Fibroblast of lung (primary cell): ENCODE data around the gene HNRNPAB. TPM values are rescaled to one million over a fixed set of nuclear protein-coding genes. Genes with fewer than 3 reads are reported as not detected.

Experiments
- DNase-seq, 2 donors: peaks; one replicate each; pipeline versions ENCODE4 v3.0.0 to v3.0.0-alpha.2; 2010; ENCODE audit warnings: low read depth in 2 of 2
- H2AFZ ChIP-seq: 2 replicates; pipeline ENCODE4 v1.5.1; 2012; ENCODE audit warnings: low read length, control low read depth, inconsistent platforms
- H3K27ac ChIP-seq: 2 replicates; pipeline ENCODE4 v1.5.1; 2011; ENCODE audit warnings: low read length, control low read depth; ENCODE audit not compliant: insufficient read depth
- H3K27me3 ChIP-seq: 2 replicates; pipeline ENCODE4 v1.5.1; 2011; ENCODE audit warnings: mild to moderate bottlenecking, low read length; ENCODE audit not compliant: control insufficient read depth, insufficient read depth
- H3K36me3 ChIP-seq: 2 replicates; pipeline ENCODE4 v1.5.1; 2011; ENCODE audit warnings: low read length; ENCODE audit not compliant: control insufficient read depth, insufficient read depth
- H3K4me1 ChIP-seq: 2 replicates; pipeline ENCODE4 v1.5.1; 2011; ENCODE audit warnings: low read length; ENCODE audit not compliant: control insufficient read depth, insufficient read depth; ENCODE audit errors: extremely low read depth
- H3K4me2 ChIP-seq: 2 replicates; pipeline ENCODE4 v1.5.1; 2011; ENCODE audit warnings: low read length, control low read depth; ENCODE audit not compliant: insufficient read depth; ENCODE audit errors: extremely low read depth
- H3K4me3 ChIP-seq, 4 experiments: fragments of 200-600 bp in 1 of 4; sonication (generic) in 1 of 4; replicated peaks in 1 of 4; 2 replicates each; pipeline ENCODE4 v1.5.1; 2011 to 2016; ENCODE audit warnings: low read length in 4 of 4, low read depth in 3 of 4, mild to moderate bottlenecking in 3 of 4, control low read depth in 2 of 4, inconsistent platforms in 1 of 4, mixed read lengths in 1 of 4; ENCODE audit not compliant: insufficient read depth in 1 of 4; ENCODE audit errors: control extremely low read depth in 1 of 4
- H3K79me2 ChIP-seq: 2 replicates; pipeline ENCODE4 v1.5.1; 2012; ENCODE audit warnings: mild to moderate bottlenecking, low read length, inconsistent platforms; ENCODE audit not compliant: control insufficient read depth, insufficient read depth
- H3K9ac ChIP-seq: 2 replicates; pipeline ENCODE4 v1.5.1; 2011; ENCODE audit warnings: mild to moderate bottlenecking, low read length, control low read depth; ENCODE audit not compliant: insufficient read depth
- H3K9me3 ChIP-seq: 2 replicates; pipeline ENCODE4 v1.5.1; 2012; ENCODE audit warnings: low read depth, low read length; ENCODE audit not compliant: control insufficient read depth, insufficient read depth
- H4K20me1 ChIP-seq: 2 replicates; pipeline ENCODE4 v1.5.1; 2011; ENCODE audit warnings: low read length; ENCODE audit not compliant: control insufficient read depth, insufficient read depth; ENCODE audit errors: extremely low read depth
- CTCF ChIP-seq, 2 donors: IDR thresholded peaks in 1 of 2; conservative IDR thresholded peaks in 1 of 2; 1 replicate in 1 of 2; 2 replicates in 1 of 2; pipeline ENCODE4 v1.5.1; 2011 to 2012; ENCODE audit warnings: low read length in 2 of 2, control low read depth in 1 of 2, inconsistent platforms in 1 of 2, low read depth in 1 of 2, mild to moderate bottlenecking in 1 of 2
- EZH2 ChIP-seq: IDR thresholded peaks from 2 replicates; pipeline ENCODE4 v1.5.1; 2012; ENCODE audit warnings: low read length, control low read depth, mild to moderate bottlenecking; ENCODE audit errors: missing control alignments
- polyA plus RNA-seq, 2 donors: library from polyadenylated mRNA; depleted of rRNA in 1 of 2; stranded (reverse) in 1 of 2; unstranded in 1 of 2; fragments of >200 nt; gene quantifications; 2 replicates each; pipeline ENCODE4 v1.2.1, GENCODE V29; 2011 to 2012; ENCODE audit warnings: missing spikeins in 1 of 2
- total RNA-seq: library from RNA; depleted of rRNA; stranded (reverse); fragments of >200 nt; gene quantifications from 2 replicates; pipeline ENCODE4 v1.2.1, GENCODE V29; 2014

Gene HNRNPAB
- total and polyA plus RNA-seq, 2 donors (not counting 1 experiment from before 2014, with no cell fraction given), result 23.1 to 106 TPM

DNA sequence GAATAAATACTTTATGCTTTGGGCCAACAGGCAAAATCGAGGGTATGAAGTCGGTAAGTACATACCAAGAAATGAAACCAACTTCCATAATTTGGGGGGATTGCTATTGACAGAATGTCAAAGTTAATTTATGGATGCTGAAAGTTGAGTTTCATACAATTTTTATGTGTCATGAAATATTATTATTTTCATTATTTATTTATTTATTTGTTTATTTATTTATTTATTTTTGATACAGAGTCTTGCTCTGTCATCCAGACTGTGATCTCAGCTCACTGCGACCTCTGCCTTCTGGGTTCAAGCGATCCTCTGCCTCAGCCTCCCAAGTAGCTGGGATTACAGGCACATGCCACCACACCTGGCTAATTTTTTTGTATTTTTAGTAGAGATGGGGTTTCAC, 12.7 kb upstream of the HNRNPAB start:
- H3K4me1 ChIP-seq, result no peaks in the 10 kb centered on the region
- no peak overlapping the region for H3K4me2 ChIP-seq
- peaks cover 13% of the 10 kb centered on the region for H3K27me3 ChIP-seq
- no peaks in the 10 kb centered on the region for H3K9me3 ChIP-seq
- TF ChIP-seq EZH2 (no peak), CTCF (conservative IDR thresholded peaks at IDR 0.05 in 1 of 2, IDR thresholded peaks at IDR 0.05 in 1 of 2; ENCODE audit: low read depth in 1 of 2, low read length in 2 of 2) (no peak)
- H3K9ac ChIP-seq, result no peak overlapping the region
- no peak overlapping the region for H2AFZ ChIP-seq
- DNase-seq, result no peak
- H3K4me3 ChIP-seq, result no peak overlapping the region
- H3K36me3 ChIP-seq, result no peaks in the 10 kb centered on the region
- no peaks in the 10 kb centered on the region for H4K20me1 ChIP-seq
- H3K79me2 ChIP-seq, result no peaks in the 10 kb centered on the region
- no peak overlapping the region for H3K27ac ChIP-seq

GRCh38 chr5:178192244-178192643, 12.1 kb upstream of the HNRNPAB start:
- Histone ChIP-seq H3K27me3 (peaks cover 13% of the 10 kb centered on the region), H3K36me3 (no peaks in the 10 kb centered on the region), H2AFZ (no peak overlapping the region), H3K9me3 (no peaks in the 10 kb centered on the region), H4K20me1 (no peaks in the 10 kb centered on the region), H3K79me2 (no peaks in the 10 kb centered on the region), H3K27ac (no peak overlapping the region), H3K9ac (no peak overlapping the region), H3K4me1 (no peaks in the 10 kb centered on the region), H3K4me3 (no peak overlapping the region), H3K4me2 (no peak overlapping the region)
- peak in 1 of 2 donors; percentile 24 for DNase-seq
- TF ChIP-seq CTCF (conservative IDR thresholded peaks at IDR 0.05 in 1 of 2, IDR thresholded peaks at IDR 0.05 in 1 of 2; ENCODE audit: low read depth in 1 of 2, low read length in 2 of 2) (no peak), EZH2 (no peak)

- no peak overlapping the region for H2AFZ ChIP-seq
- no peak overlapping the region for H3K9ac ChIP-seq
- no peak overlapping the region for H3K27ac ChIP-seq
- no peaks in the 10 kb centered on the region for H3K79me2 ChIP-seq
- H4K20me1 ChIP-seq, result no peaks in the 10 kb centered on the region
- no peaks in the 10 kb centered on the region for H3K36me3 ChIP-seq
- no peak overlapping the region for H3K4me2 ChIP-seq
- peaks cover 13% of the 10 kb centered on the region for H3K27me3 ChIP-seq
- TF ChIP-seq CTCF (conservative IDR thresholded peaks at IDR 0.05 in 1 of 2, IDR thresholded peaks at IDR 0.05 in 1 of 2; ENCODE audit: low read depth in 1 of 2, low read length in 2 of 2) (no peak), EZH2 (no peak)
- H3K4me1 ChIP-seq, result no peaks in the 10 kb centered on the region
- no peaks in the 10 kb centered on the region for H3K9me3 ChIP-seq
- no peak for DNase-seq
- no peak overlapping the region for H3K4me3 ChIP-seq
These were observed 11.5 kb upstream of the HNRNPAB start for GRCh38 chr5:178192787-178193186.
